Peyer's patch (tissue), 4 donors: ENCODE measurements around the gene PLXNA4. TPM values are rescaled to one million over a fixed set of nuclear protein-coding genes. Genes with fewer than 3 reads are reported as not detected.

Experiments
- DNase-seq, 3 donors: peaks; one replicate each; pipeline ENCODE4 v3.0.0-alpha.2; 2017 to 2019
- H3K27ac ChIP-seq, 4 donors: fragments of 200-600 bp; sonication (generic); one replicate each; pipeline ENCODE4 v1.5.1; 2016 to 2019
- H3K27me3 ChIP-seq, 2 donors: fragments of 200-600 bp; sonication (generic); one replicate each; pipeline ENCODE4 v1.5.1; 2019
- H3K36me3 ChIP-seq, 3 donors: fragments of 200-600 bp; sonication (generic); one replicate each; pipeline ENCODE4 v1.5.1; 2016 to 2019
- H3K4me1 ChIP-seq, 4 donors: fragments of 200-600 bp; sonication (generic); one replicate each; pipeline ENCODE4 v1.5.1; 2016 to 2019
- H3K4me3 ChIP-seq, 4 donors: fragments of 200-600 bp; sonication (generic); 1 replicate in 3 of 4; 2 replicates in 1 of 4; pipeline ENCODE4 v1.5.1; 2016 to 2019; ENCODE audit warnings: mild to moderate bottlenecking in 1 of 4
- H3K9me3 ChIP-seq, 4 donors: fragments of 200-600 bp; sonication (generic); one replicate each; pipeline ENCODE4 v1.5.1; 2016 to 2019; ENCODE audit warnings: mild to moderate bottlenecking in 1 of 4
- POLR2A ChIP-seq, 2 donors: fragments of 450-650 bp; IDR thresholded peaks; one replicate each; pipeline ENCODE4 v1.5.1; 2017; ENCODE audit warnings: antibody characterized with exemption in 2 of 2, mild to moderate bottlenecking in 2 of 2, moderate library complexity in 2 of 2
- total RNA-seq, 4 donors: library from RNA; depleted of rRNA; stranded (reverse); fragments of >200 nt; gene quantifications; one replicate each; pipeline ENCODE4 v1.1.0, GENCODE V29; 2016
- TF ChIP-seq, protein P1 (sequence below), 6 experiments: fragments of 450-650 bp in 4 of 6; fragments of 200-600 bp in 2 of 6; sonication (generic) in 1 of 6; IDR thresholded peaks; one replicate each; pipeline ENCODE4 v1.5.1; 2017 to 2019; ENCODE audit warnings: antibody characterized with exemption in 6 of 6, mild to moderate bottlenecking in 3 of 6, moderate library complexity in 1 of 6

Gene PLXNA4
- total RNA-seq, 4 donors from 2014 or later = 1.4 to 3.8 (median 3.0) TPM

DNA sequence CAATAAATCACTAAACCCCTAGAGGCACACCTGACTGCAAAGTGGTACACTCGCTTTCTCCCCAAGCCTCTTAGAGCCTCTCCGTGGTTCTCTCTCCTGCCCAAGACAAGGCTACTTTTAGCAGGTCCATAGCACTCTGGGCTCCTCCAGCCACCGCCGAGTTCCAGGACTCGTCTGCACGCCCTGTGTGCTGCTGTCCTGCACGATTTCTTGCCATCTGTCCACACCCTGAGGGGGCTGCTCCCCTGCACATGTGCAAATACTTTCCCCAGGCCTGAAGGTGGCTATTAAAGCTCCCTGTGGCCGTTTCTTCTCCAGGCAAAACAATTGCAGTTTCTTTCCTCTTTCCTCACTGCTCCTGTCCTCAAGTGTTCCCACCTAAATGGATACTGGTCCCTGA lies 414.3 kb downstream of the PLXNA4 start:
- H3K27me3 ChIP-seq = no peaks in the 10 kb centered on the region
- no peaks in the 10 kb centered on the region for H3K9me3 ChIP-seq
- H3K36me3 ChIP-seq = no peaks in the 10 kb centered on the region
- H3K27ac ChIP-seq = no peak overlapping the region
- H3K4me1 ChIP-seq = no peaks in the 10 kb centered on the region
- no peak overlapping the region for H3K4me3 ChIP-seq
- no peak for DNase-seq
- no peak for TF ChIP-seq POLR2A (IDR thresholded peaks at IDR 0.05)
- TF ChIP-seq, protein P1, sequence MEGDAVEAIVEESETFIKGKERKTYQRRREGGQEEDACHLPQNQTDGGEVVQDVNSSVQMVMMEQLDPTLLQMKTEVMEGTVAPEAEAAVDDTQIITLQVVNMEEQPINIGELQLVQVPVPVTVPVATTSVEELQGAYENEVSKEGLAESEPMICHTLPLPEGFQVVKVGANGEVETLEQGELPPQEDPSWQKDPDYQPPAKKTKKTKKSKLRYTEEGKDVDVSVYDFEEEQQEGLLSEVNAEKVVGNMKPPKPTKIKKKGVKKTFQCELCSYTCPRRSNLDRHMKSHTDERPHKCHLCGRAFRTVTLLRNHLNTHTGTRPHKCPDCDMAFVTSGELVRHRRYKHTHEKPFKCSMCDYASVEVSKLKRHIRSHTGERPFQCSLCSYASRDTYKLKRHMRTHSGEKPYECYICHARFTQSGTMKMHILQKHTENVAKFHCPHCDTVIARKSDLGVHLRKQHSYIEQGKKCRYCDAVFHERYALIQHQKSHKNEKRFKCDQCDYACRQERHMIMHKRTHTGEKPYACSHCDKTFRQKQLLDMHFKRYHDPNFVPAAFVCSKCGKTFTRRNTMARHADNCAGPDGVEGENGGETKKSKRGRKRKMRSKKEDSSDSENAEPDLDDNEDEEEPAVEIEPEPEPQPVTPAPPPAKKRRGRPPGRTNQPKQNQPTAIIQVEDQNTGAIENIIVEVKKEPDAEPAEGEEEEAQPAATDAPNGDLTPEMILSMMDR (IDR thresholded peaks at IDR 0.05) = no peak

DNA sequence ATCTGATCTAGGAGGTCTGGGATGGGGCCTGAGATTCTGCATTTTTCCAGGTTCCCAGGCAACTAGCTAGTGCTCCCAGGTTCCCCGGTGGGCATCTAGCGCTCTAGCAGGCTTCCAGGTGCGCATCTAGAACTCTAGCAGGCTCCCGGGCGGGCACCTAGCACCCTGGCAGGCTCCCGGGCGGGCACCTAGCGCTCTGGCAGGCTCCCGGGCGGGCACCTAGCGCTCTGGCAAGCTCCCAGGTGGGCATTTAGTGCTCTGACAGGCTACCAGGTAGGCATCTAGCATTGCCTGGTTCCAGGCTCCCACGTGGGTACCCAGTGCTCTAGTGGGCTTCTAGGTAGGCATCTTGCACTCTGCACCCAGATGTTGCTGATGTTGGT lies 414.7 kb downstream of the PLXNA4 start:
- Histone ChIP-seq H3K36me3 (no peaks in the 10 kb centered on the region), H3K27ac (no peak overlapping the region), H3K9me3 (no peaks in the 10 kb centered on the region), H3K4me1 (no peaks in the 10 kb centered on the region), H3K4me3 (no peak overlapping the region), H3K27me3 (no peaks in the 10 kb centered on the region)
- no peak for TF ChIP-seq POLR2A (IDR thresholded peaks at IDR 0.05)
- TF ChIP-seq, protein P1 (IDR thresholded peaks at IDR 0.05) = no peak
- no peak for DNase-seq

DNA sequence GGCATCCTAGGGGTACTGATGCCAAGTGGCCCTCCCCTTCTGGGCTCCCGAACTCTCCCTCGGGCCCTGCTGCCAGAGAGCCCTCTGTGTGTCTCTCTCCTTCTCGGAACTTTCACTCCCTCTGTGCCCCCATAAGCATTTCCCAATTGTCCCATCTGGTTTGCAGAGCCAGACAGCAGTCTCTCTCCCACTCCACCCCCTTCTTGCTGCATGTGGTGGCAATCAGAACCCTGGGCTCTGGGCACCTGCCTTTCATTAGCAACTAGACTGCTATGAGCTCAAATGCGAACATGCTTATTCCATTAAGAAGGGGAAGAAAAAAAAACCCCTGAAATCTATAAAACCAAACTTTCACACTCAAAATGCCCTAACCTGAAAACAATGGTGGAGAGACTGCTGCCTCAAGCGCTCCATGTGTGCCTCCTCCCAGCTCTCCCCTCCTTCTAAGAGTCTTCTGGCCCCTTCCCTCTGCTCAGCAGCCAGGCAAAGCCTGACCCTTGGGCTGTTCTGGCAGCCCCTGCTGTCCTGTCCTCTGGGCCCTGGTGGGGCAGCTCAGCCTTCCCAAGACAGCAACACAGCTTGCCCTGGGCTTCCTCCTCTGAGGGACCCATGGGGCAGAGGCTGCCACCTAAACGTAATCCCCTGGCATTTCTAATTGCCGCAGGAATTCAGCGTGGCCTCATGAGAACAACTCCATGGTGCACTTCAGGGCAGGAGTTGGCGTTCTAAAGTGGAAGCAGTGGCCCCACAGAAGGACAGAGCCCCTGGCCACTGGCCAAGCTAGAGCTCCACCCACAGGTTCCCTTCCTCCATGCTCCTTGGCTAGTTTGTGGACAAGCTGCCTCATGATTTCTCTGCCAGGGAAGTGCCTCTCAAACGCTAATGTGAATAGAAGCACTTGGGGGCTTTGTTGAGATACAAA lies 415.4 kb downstream of the PLXNA4 start:
- H3K4me1 ChIP-seq = no peaks in the 10 kb centered on the region
- H3K9me3 ChIP-seq = no peaks in the 10 kb centered on the region
- DNase-seq = no peak
- no peak overlapping the region for H3K27ac ChIP-seq
- no peak for TF ChIP-seq POLR2A (IDR thresholded peaks at IDR 0.05)
- TF ChIP-seq, protein P1 (IDR thresholded peaks at IDR 0.05) = no peak
- H3K27me3 ChIP-seq = no peaks in the 10 kb centered on the region
- no peaks in the 10 kb centered on the region for H3K36me3 ChIP-seq
- H3K4me3 ChIP-seq = no peak overlapping the region

DNA sequence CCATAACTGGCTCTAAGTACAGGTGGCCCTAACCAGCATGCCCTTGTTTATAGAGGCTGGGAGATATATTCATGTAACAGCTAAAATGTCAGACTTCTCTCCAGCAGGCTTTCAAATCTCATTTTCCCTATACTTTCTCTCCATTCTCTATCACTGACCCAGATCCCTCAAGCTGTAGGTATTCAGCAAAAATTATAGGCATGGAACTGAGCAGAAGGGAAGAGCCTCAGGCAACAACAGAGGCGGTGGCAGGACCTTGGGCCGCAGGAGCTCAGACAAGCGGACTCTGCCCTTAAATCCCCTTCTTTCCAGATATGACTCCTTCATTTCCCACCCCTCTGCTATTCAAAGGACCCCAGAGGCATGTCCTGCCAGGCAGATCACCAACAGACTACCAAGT lies 417.4 kb downstream of the PLXNA4 start:
- TF ChIP-seq, protein P1 (IDR thresholded peaks at IDR 0.05) = no peak
- no peak for TF ChIP-seq POLR2A (IDR thresholded peaks at IDR 0.05)
- no peaks in the 10 kb centered on the region for H3K27me3 ChIP-seq
- no peaks in the 10 kb centered on the region for H3K36me3 ChIP-seq
- H3K27ac ChIP-seq = no peak overlapping the region
- no peak overlapping the region for H3K4me3 ChIP-seq
- no peaks in the 10 kb centered on the region for H3K9me3 ChIP-seq
- no peaks in the 10 kb centered on the region for H3K4me1 ChIP-seq
- DNase-seq = no peak

DNA sequence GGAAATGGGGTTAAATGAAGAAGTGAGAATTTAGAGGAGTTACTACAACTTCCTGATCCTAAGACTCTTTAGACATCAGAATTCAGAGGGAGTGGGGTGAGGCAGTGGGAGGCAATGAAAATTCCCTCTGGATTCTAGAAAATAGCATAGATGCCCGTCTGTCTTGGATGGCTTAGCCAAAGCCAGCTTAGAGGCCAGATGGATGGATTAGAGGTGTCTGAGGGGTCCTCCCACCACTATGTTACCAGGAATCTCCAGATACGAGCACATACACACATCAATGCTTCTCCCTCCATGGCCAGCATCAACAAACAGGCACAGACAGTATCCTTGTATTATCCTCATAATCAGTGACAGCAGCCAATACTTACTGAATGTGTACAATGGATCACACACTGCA lies 418.1 kb downstream of the PLXNA4 start:
- Histone ChIP-seq H3K4me3 (no peak overlapping the region), H3K27ac (no peak overlapping the region), H3K9me3 (no peaks in the 10 kb centered on the region), H3K36me3 (no peaks in the 10 kb centered on the region), H3K27me3 (no peaks in the 10 kb centered on the region), H3K4me1 (no peaks in the 10 kb centered on the region)
- DNase-seq = no peak
- no peak for TF ChIP-seq POLR2A (IDR thresholded peaks at IDR 0.05)
- TF ChIP-seq, protein P1 (IDR thresholded peaks at IDR 0.05) = no peak
